OCI-LY1 (cell line): ENCODE results near the gene TMIGD1.

ENCODE experiments used
- H2AFZ ChIP-seq: fragments of 200-600 bp; sonication (generic), shearing (Covaris generic); 2 replicates; pipeline ENCODE4 v1.6.0; 2014; ENCODE audit warnings: antibody characterized with exemption, mild to moderate bottlenecking, low read length
- H3F3A ChIP-seq: fragments of 200-600 bp; sonication (generic), shearing (Covaris generic); 2 replicates; pipeline ENCODE4 v1.6.0; 2014; ENCODE audit warnings: mild to moderate bottlenecking, antibody characterized with exemption, low read length, moderate library complexity; ENCODE audit not compliant: insufficient read depth
- H3K27ac ChIP-seq: fragments of 200-600 bp; sonication (generic); 2 replicates; pipeline ENCODE4 v1.5.1; 2014; ENCODE audit warnings: low read length, mixed run types, mild to moderate bottlenecking, low read depth; ENCODE audit not compliant: poor library complexity, severe bottlenecking
- H3K27me3 ChIP-seq: fragments of 200-600 bp; sonication (generic); 2 replicates; pipeline ENCODE4 v1.6.0; 2014; ENCODE audit warnings: antibody characterized with exemption, mild to moderate bottlenecking, low read length, moderate library complexity; ENCODE audit not compliant: insufficient read depth
- H3K36me3 ChIP-seq: fragments of 200-600 bp; sonication (generic); 2 replicates; pipeline ENCODE4 v1.6.1; 2014; ENCODE audit warnings: mild to moderate bottlenecking, antibody characterized with exemption, low read length, moderate library complexity, mixed read lengths; ENCODE audit not compliant: insufficient read depth
- H3K4me1 ChIP-seq: fragments of 200-600 bp; sonication (generic); 2 replicates; pipeline ENCODE4 v1.5.1; 2014; ENCODE audit warnings: mild to moderate bottlenecking, low read length, moderate library complexity; ENCODE audit not compliant: insufficient read depth, severe bottlenecking
- H3K4me2 ChIP-seq: fragments of 200-600 bp; sonication (generic), shearing (Covaris generic); 2 replicates; pipeline ENCODE4 v1.6.1; 2014; ENCODE audit warnings: low read length
- H3K4me3 ChIP-seq: fragments of 200-600 bp; sonication (generic); 2 replicates; pipeline ENCODE4 v1.5.1; 2014; ENCODE audit warnings: low read length, low read depth, mild to moderate bottlenecking, mixed read lengths; ENCODE audit not compliant: poor library complexity, severe bottlenecking
- H3K79me2 ChIP-seq: fragments of 200-600 bp; shearing (Covaris generic); 2 replicates; pipeline ENCODE4 v1.6.1; 2016; ENCODE audit warnings: mixed run types, low read length, mixed read lengths; ENCODE audit not compliant: insufficient read depth
- H3K9ac ChIP-seq: fragments of 200-600 bp; sonication (generic), shearing (Covaris generic); 2 replicates; pipeline ENCODE4 v1.6.1; 2014; ENCODE audit warnings: mild to moderate bottlenecking, low read length, mixed read lengths
- H3K9me2 ChIP-seq: fragments of 200-600 bp; sonication (generic), shearing (Covaris generic); 2 replicates; pipeline ENCODE4 v1.6.1; 2014; ENCODE audit warnings: low read depth, mild to moderate bottlenecking, low read length, mixed read lengths
- H3K9me3 ChIP-seq: fragments of 200-600 bp; shearing (Covaris generic); 2 replicates; pipeline ENCODE4 v1.6.1; 2014; ENCODE audit warnings: low read length, mixed read lengths
- H4K20me1 ChIP-seq: fragments of 200-600 bp; sonication (generic), shearing (Covaris generic); 2 replicates; pipeline ENCODE4 v1.6.0; 2016; ENCODE audit warnings: mild to moderate bottlenecking, low read length; ENCODE audit not compliant: insufficient read depth
- EZH2 ChIP-seq: fragments of 200-600 bp; sonication (generic), shearing (Covaris generic); IDR thresholded peaks from 2 replicates; pipeline ENCODE4 v1.8.0; 2017; ENCODE audit warnings: borderline replicate concordance, mixed run types, mild to moderate bottlenecking, antibody characterized with exemption, low read length, moderate library complexity, mixed read lengths
- TF ChIP-seq, protein P1 (sequence below): fragments of 200-600 bp; sonication (generic), shearing (Covaris generic); IDR thresholded peaks from 2 replicates; pipeline ENCODE4 v1.5.1; 2017; ENCODE audit warnings: mild to moderate bottlenecking, antibody characterized with exemption, low read length, moderate library complexity, mixed read lengths

The TMIGD1 gene

DNA sequence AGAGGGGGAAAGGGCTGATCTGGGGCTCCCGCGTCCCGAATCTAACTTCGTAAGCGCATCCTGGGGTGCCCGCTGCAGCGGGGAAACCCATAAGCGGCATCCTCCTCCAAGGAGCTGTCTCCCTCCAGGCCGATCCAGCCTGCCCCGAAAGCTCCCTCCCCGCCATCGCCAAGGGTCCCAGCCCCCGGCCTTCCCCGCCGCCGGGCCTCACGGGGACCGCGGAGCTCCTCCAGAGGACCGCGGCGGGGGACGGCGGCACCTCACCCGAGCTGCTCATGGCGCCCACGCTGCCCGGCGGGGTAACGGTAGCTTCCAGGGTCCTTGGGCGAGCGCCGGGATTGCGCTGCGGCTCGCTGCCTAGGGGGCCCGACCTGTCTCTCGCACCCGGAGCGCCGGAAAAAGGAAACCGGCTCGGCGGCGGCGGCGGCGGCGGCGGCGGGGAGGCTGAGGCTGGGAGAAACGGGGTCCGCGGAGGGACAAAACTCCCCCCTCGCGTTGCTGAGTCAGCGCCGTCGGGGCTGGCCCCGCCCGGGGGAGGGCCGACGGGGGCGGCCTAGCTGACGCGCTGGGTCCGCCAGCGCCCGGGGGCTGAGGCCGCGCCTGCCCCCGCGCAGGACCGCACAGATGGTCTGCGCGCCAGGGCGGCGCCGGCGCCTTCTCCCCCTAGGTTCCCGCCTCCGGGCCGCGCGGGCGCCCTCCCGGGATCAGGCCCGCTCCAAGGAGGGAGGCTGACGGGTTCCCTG is 42.1 kb downstream of the TMIGD1 start, which contains the start of gene BLMH:
TSS of gene BLMH (minus strand) at position 402 of the 743 bp plus-strand sequence. CDS start at position 277, 125 bp downstream.
- peaks cover 33% of the 10 kb centered on the region for H3K4me1 ChIP-seq
- H4K20me1 ChIP-seq, result no peaks in the 10 kb centered on the region
- H3K9me2 ChIP-seq, result no peaks in the 10 kb centered on the region
- peak within 1 kb of the TSS; percentile 95 for H3K4me2 ChIP-seq
- H3K27me3 ChIP-seq, result no peaks in the 10 kb centered on the region
- H3K27ac ChIP-seq, result peak within 1 kb of the TSS; percentile 49
- peak within 1 kb of the TSS; percentile 78 for H3K9ac ChIP-seq
- peaks cover 25% of the 10 kb centered on the region for H3K79me2 ChIP-seq
- H3F3A ChIP-seq, result peaks cover 12% of the 10 kb centered on the region
- H3K36me3 ChIP-seq, result peaks cover 30% of the 10 kb centered on the region
- peak within 1 kb of the TSS; percentile 98 for H2AFZ ChIP-seq
- peak within 1 kb of the TSS; percentile 75 for H3K4me3 ChIP-seq
- H3K9me3 ChIP-seq, result no peaks in the 10 kb centered on the region
- TF ChIP-seq, protein P1, sequence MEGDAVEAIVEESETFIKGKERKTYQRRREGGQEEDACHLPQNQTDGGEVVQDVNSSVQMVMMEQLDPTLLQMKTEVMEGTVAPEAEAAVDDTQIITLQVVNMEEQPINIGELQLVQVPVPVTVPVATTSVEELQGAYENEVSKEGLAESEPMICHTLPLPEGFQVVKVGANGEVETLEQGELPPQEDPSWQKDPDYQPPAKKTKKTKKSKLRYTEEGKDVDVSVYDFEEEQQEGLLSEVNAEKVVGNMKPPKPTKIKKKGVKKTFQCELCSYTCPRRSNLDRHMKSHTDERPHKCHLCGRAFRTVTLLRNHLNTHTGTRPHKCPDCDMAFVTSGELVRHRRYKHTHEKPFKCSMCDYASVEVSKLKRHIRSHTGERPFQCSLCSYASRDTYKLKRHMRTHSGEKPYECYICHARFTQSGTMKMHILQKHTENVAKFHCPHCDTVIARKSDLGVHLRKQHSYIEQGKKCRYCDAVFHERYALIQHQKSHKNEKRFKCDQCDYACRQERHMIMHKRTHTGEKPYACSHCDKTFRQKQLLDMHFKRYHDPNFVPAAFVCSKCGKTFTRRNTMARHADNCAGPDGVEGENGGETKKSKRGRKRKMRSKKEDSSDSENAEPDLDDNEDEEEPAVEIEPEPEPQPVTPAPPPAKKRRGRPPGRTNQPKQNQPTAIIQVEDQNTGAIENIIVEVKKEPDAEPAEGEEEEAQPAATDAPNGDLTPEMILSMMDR, result no peak
- TF ChIP-seq EZH2, result no peak

DNA sequence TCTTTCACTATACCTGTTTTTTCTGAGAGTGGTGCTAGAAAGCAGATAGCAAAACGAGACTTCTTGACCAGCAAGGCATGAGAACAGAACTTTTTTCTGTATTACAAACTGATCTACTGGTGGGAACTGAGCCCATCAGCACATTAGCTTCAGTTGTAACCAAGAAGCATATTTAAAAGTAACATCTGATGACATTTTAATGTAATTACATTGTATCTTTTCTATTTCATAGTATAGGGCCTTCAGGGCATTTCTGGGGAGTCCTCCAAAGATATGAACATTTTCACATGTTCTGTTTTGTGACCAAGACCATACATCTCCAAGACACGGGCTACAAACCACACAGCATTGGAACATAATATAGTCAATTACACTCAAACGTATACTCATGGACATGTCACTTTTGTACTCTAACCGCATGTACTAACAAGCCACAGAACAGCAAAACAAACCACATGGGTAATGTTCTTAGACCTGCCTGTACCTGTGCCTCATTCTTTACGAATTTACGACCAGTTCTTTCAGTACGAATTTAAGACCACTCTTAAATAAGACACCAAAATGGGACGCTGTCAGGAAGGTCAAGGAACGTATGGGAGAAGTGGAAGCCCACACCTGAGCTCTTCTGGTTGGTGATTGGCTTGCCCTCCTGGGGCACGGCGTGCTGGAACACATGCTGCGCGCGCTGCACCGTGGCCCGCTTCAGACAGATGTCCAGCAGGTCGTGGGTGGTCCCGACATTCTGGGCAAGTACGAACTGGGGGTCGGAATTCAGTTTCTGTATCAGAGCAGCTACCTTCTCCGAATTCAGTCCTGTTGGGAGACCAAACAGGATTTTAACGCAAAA is 42.9 kb downstream of the TMIGD1 start:
- Histone ChIP-seq H3K79me2 (peaks cover 25% of the 10 kb centered on the region), H3K36me3 (peaks cover 38% of the 10 kb centered on the region), H3K9me3 (no peaks in the 10 kb centered on the region), H3K9ac (peak overlapping the region; percentile 78), H3F3A (peaks cover 12% of the 10 kb centered on the region), H3K9me2 (no peaks in the 10 kb centered on the region), H3K4me1 (peaks cover 33% of the 10 kb centered on the region), H4K20me1 (no peaks in the 10 kb centered on the region), H2AFZ (no peak overlapping the region), H3K27ac (peak overlapping the region; percentile 19), H3K4me2 (peak overlapping the region; percentile 95), H3K27me3 (no peaks in the 10 kb centered on the region), H3K4me3 (peak overlapping the region; percentile 75)
- no peak for TF ChIP-seq EZH2
- TF ChIP-seq, protein P1, result no peak

DNA sequence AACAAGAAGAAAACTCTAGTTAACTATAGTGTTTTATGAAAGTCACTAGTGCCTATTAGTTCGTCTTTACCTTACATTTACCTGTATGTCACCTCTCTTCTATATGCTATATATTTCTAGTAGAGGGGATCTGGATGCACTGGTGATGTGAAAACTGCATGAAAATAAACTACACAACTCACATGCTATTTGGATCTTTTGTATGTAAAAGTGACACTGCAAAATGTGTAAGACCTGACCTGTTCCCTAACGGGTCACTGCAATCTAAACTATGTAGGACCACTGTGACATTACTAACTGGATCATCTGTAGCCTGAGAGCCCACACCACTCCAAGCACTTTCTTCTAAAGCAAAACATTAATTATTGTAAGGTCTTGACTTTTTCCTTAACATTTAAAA is 43.8 kb downstream of the TMIGD1 start:
- Histone ChIP-seq H2AFZ (no peak overlapping the region), H3K36me3 (peaks cover 47% of the 10 kb centered on the region), H3K9me2 (no peaks in the 10 kb centered on the region), H3F3A (peaks cover 12% of the 10 kb centered on the region), H4K20me1 (no peaks in the 10 kb centered on the region), H3K9ac (peak overlapping the region; percentile 78), H3K4me1 (peaks cover 33% of the 10 kb centered on the region), H3K27ac (no peak overlapping the region), H3K79me2 (peaks cover 25% of the 10 kb centered on the region), H3K9me3 (no peaks in the 10 kb centered on the region), H3K4me2 (peak overlapping the region; percentile 95), H3K4me3 (peak overlapping the region; percentile 75), H3K27me3 (no peaks in the 10 kb centered on the region)
- no peak for TF ChIP-seq EZH2
- TF ChIP-seq, protein P1, result no peak
